Ishikawa (cell line): ENCODE measurements around the gene SLC25A13.

Experiments
- CEBPB ChIP-seq: IDR thresholded peaks from 2 replicates; pipeline ENCODE4 v1.6.1; 2012
- CREB1 ChIP-seq: IDR thresholded peaks from 2 replicates; pipeline ENCODE4 v1.6.1; 2012; ENCODE audit warnings: low read depth
- EGR1 ChIP-seq: IDR thresholded peaks from 2 replicates; pipeline ENCODE4 v1.6.1; 2012
- EP300 ChIP-seq: IDR thresholded peaks from 2 replicates; pipeline ENCODE4 v1.6.1; 2012; ENCODE audit warnings: borderline replicate concordance
- FOXM1 ChIP-seq: IDR thresholded peaks from 2 replicates; pipeline ENCODE4 v1.6.1; 2012; ENCODE audit warnings: low read depth, borderline replicate concordance
- MAX ChIP-seq: IDR thresholded peaks from 2 replicates; pipeline ENCODE4 v1.6.1; 2012
- NFIC ChIP-seq: IDR thresholded peaks from 2 replicates; pipeline ENCODE4 v1.6.1; 2012
- RAD21 ChIP-seq: IDR thresholded peaks from 2 replicates; pipeline ENCODE4 v1.6.1; 2012; ENCODE audit warnings: low read depth
- REST ChIP-seq: IDR thresholded peaks from 2 replicates; pipeline ENCODE4 v1.6.1; 2012; ENCODE audit warnings: low read depth, mild to moderate bottlenecking
- TAF1 ChIP-seq: IDR thresholded peaks from 2 replicates; pipeline ENCODE4 v1.6.1; 2012; ENCODE audit warnings: low read depth, mild to moderate bottlenecking
- TCF12 ChIP-seq: IDR thresholded peaks from 2 replicates; pipeline ENCODE4 v1.6.1; 2012; ENCODE audit warnings: low read depth
- TEAD4 ChIP-seq: IDR thresholded peaks from 2 replicates; pipeline ENCODE4 v1.6.1; 2012
- USF1 ChIP-seq: IDR thresholded peaks from 2 replicates; pipeline ENCODE4 v1.6.1; 2012
- YY1 ChIP-seq: IDR thresholded peaks from 2 replicates; pipeline ENCODE4 v1.6.1; 2012; ENCODE audit warnings: low read depth
- ZBTB7A ChIP-seq: IDR thresholded peaks from 2 replicates; pipeline ENCODE4 v1.6.1; 2012; ENCODE audit warnings: low read depth

The SLC25A13 gene

GRCh38 chr7:96188174-96188581, 133.7 kb downstream of the SLC25A13 start:
- TF ChIP-seq CREB1 (no peak), NFIC (no peak), YY1 (no peak), USF1 (no peak), REST (no peak), TCF12 (no peak), EP300 (no peak), MAX (no peak)

GRCh38 chr7:96187735-96188134, 134.2 kb downstream of the SLC25A13 start:
- TF ChIP-seq RAD21 = no peak
- TF ChIP-seq CREB1 = no peak
- no peak for TF ChIP-seq CEBPB
- no peak for TF ChIP-seq TEAD4
- TF ChIP-seq TCF12 = no peak

GRCh38 chr7:96184783-96185182, 137.1 kb downstream of the SLC25A13 start:
- no peak for TF ChIP-seq USF1
- no peak for TF ChIP-seq ZBTB7A
- no peak for TF ChIP-seq TEAD4
- no peak for TF ChIP-seq EGR1
- no peak for TF ChIP-seq TCF12
- TF ChIP-seq CREB1 = no peak
- TF ChIP-seq REST = no peak
- TF ChIP-seq FOXM1 = no peak
- TF ChIP-seq CEBPB = no peak
- TF ChIP-seq TAF1 = no peak
- no peak for TF ChIP-seq NFIC
- TF ChIP-seq EP300 = no peak
- TF ChIP-seq YY1 = no peak

- TF ChIP-seq TAF1 = no peak
- peak; percentile 22; the same call in 1 of the 2 replicates for TF ChIP-seq RAD21
- no peak for TF ChIP-seq CREB1
These were observed 138.7 kb downstream of the SLC25A13 start for GRCh38 chr7:96183163-96183670.

GRCh38 chr7:96182424-96183158, 139.3 kb downstream of the SLC25A13 start:
- TF ChIP-seq CREB1 (no peak), FOXM1 (no peak), ZBTB7A (no peak), REST (no peak), TEAD4 (no peak), EGR1 (no peak), TAF1 (no peak), YY1 (no peak), TCF12 (no peak), RAD21 (no peak), NFIC (no peak), EP300 (no peak), CEBPB (no peak), USF1 (no peak), MAX (no peak)
